Mucosa of descending colon (tissue), 3 donors: ENCODE results near the gene ATP1A3. TPM values are rescaled to one million over a fixed set of nuclear protein-coding genes. Genes with fewer than 3 reads are reported as not detected.
"Not testable (repeated sequence)": the region's sequence is repeated elsewhere in the genome, so short reads cannot be mapped to it uniquely, and the experiment has no call there.

Experiments used
- ATAC-seq: fragments of 200-7000 bp; cut with Tn5 transposase; one replicate; pipeline ENCODE4 v1.9.1; 2020; ENCODE audit warnings: mild to moderate bottlenecking, moderate library complexity
- DNase-seq, 3 donors: peaks; one replicate each; pipeline ENCODE4 v3.0.0-alpha.2; 2020
- H3K36me3 ChIP-seq: fragments of 200-600 bp; one replicate; pipeline ENCODE4 v1.8.0; 2021; ENCODE audit warnings: low read depth, mild to moderate bottlenecking
- H3K4me1 ChIP-seq: fragments of 200-600 bp; one replicate; pipeline ENCODE4 v1.8.0; 2021; ENCODE audit warnings: low read depth, mild to moderate bottlenecking
- H3K4me3 ChIP-seq: fragments of 200-600 bp; one replicate; pipeline ENCODE4 v1.8.0; 2021; ENCODE audit warnings: mild to moderate bottlenecking
- H3K9me3 ChIP-seq: fragments of 200-600 bp; one replicate; pipeline ENCODE4 v1.8.0; 2021; ENCODE audit warnings: mild to moderate bottlenecking
- CTCF ChIP-seq: fragments of 200-600 bp; IDR thresholded peaks from one replicate; pipeline ENCODE4 v1.8.0; 2022; ENCODE audit warnings: antibody characterized with exemption, mild to moderate bottlenecking
- intact Hi-C, 2 donors: fragments of 100-400 bp; cut with DNase I in 1 of 2; cut with micrococcal nuclease in 1 of 2; formaldehyde crosslinking; loops; one replicate each; pipeline versions ENCODE4 v1.11.0 to v1.11.1; 2022; cut with DNase I, micrococcal nuclease
- total RNA-seq, 3 donors: library from RNA; stranded (reverse); fragmentation: NEBNext Ultra II Directional in 2 of 3; extraction: Animal tissue kit (Norgen Biotek cat#: 25700) in 2 of 3; gene quantifications; one replicate each; pipeline versions ENCODE4 v1.2.1 to v1.2.4, GENCODE V29; 2021 to 2023
- donor health status: DM: no; HTN: no; CAD: no; lungs with moderate emphysema.
- donor health status: DM: no; HTN: no; CAD: no.
- donor health status: DM: no; HTN: yes; CAD: no.

The ATP1A3 gene
- total RNA-seq, 3 donors from 2014 or later, result 8.3 TPM; not detected in 2

GRCh38 chr19:41940731-41941409 lies 53.2 kb downstream of the ATP1A3 start:
- peaks cover 8% of the 10 kb centered on the region for H3K4me1 ChIP-seq
- no peaks in the 10 kb centered on the region for H3K36me3 ChIP-seq
- ATAC-seq (no peak), DNase-seq (no peak)
- intact Hi-C loops, result no loop called here
- TF ChIP-seq CTCF, result no peak
- no peaks in the 10 kb centered on the region for H3K9me3 ChIP-seq
- no peak overlapping the region for H3K4me3 ChIP-seq

- TF ChIP-seq CTCF, result no peak
- no peaks in the 10 kb centered on the region for H3K9me3 ChIP-seq
- no peaks in the 10 kb centered on the region for H3K36me3 ChIP-seq
- DNase-seq, result peak; percentile 52 to 77 (median 66)
- H3K4me3 ChIP-seq, result no peak overlapping the region
- peaks cover 8% of the 10 kb centered on the region for H3K4me1 ChIP-seq
- peak; percentile 58 for ATAC-seq
- intact Hi-C loops, result no loop called here
Measured at GRCh38 chr19:41939861-41940730, 53.9 kb downstream of the ATP1A3 start.

- H3K4me1 ChIP-seq, H3K4me3 ChIP-seq, ATAC-seq, H3K36me3 ChIP-seq, intact Hi-C loops, H3K9me3 ChIP-seq: not testable (repeated sequence)
- DNase-seq, result peak in 1 of 3 donors; percentile 26
Measured at GRCh38 chr19:41939209-41939608, 54.8 kb downstream of the ATP1A3 start.

- ATAC-seq (no peak), DNase-seq (peak in 1 of 3 donors; percentile 36)
- Histone ChIP-seq H3K9me3 (no peaks in the 10 kb centered on the region), H3K4me3 (no peak overlapping the region), H3K36me3 (no peaks in the 10 kb centered on the region), H3K4me1 (peaks cover 8% of the 10 kb centered on the region)
- no peak for TF ChIP-seq CTCF
- intact Hi-C loops, result no loop called here
Measured at GRCh38 chr19:41937525-41938468, 56.2 kb downstream of the ATP1A3 start.

- ATAC-seq (no peak), DNase-seq (peak in 1 of 3 donors; percentile 47)
- no peak for TF ChIP-seq CTCF
- Histone ChIP-seq H3K4me3 (no peak overlapping the region), H3K4me1 (peaks cover 8% of the 10 kb centered on the region), H3K36me3 (no peaks in the 10 kb centered on the region), H3K9me3 (no peaks in the 10 kb centered on the region)
- intact Hi-C loops, result no loop called here
Measured at GRCh38 chr19:41936961-41937360, 57.1 kb downstream of the ATP1A3 start.
